GM18508 (cell line): ENCODE measurements around the gene COL16A1.

Experiments
- ATAC-seq: cut with Tn5 transposase; IDR thresholded peaks from one replicate; pipeline ENCODE4 v1.9.1; 2021; ENCODE audit warnings: moderate number of reproducible peaks; ENCODE audit not compliant: insufficient read depth, unreplicated experiment

COL16A1 gene

DNA sequence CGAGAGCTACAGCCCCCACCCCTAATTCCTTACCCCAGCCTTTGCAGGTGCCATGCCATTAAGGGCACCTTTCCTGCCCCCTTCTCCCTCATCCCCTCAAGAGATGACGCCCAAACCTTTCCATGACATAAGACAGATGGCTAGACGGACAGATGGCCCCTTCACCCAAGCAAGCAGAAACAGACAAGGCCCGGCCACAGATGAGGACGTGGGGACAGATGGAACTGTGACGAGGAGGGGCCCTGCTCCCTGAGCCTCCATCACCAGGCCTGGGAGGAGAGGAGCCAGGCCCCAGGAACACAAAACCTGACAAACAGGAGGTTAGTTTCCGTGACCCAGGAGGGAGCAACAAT is 34.4 kb downstream of the COL16A1 start:
- ATAC-seq, result no peak

GRCh38 chr1:31668303-31668883 is 35.4 kb downstream of the COL16A1 start:
- no peak for ATAC-seq

GRCh38 chr1:31667065-31667785 is 36.6 kb downstream of the COL16A1 start:
- no peak for ATAC-seq

- ATAC-seq, result no peak
These were observed 37.4 kb downstream of the COL16A1 start for GRCh38 chr1:31666263-31666963.

GRCh38 chr1:31665234-31665878 is 38.5 kb downstream of the COL16A1 start:
- ATAC-seq, result no peak

DNA sequence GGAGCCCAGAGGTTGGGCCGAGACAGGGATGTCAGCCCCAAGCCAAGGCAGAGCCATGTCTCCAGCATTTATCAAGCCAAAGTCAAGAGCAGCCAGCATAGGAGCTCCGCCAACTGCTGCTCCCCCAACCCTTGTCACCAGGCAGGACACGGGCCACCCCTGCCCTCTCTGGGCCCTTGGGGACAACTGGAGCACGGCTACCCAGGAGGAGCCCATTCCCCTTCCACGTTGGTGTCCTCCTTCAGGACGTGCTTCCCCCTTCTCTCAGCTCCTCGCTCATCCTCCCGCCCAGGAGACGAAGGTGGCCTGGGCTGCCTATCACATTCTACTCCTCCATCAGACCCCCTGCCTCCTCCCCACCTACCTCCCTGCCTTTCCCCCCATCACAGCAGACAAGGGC is 39.3 kb downstream of the COL16A1 start:
- ATAC-seq, result no peak

DNA sequence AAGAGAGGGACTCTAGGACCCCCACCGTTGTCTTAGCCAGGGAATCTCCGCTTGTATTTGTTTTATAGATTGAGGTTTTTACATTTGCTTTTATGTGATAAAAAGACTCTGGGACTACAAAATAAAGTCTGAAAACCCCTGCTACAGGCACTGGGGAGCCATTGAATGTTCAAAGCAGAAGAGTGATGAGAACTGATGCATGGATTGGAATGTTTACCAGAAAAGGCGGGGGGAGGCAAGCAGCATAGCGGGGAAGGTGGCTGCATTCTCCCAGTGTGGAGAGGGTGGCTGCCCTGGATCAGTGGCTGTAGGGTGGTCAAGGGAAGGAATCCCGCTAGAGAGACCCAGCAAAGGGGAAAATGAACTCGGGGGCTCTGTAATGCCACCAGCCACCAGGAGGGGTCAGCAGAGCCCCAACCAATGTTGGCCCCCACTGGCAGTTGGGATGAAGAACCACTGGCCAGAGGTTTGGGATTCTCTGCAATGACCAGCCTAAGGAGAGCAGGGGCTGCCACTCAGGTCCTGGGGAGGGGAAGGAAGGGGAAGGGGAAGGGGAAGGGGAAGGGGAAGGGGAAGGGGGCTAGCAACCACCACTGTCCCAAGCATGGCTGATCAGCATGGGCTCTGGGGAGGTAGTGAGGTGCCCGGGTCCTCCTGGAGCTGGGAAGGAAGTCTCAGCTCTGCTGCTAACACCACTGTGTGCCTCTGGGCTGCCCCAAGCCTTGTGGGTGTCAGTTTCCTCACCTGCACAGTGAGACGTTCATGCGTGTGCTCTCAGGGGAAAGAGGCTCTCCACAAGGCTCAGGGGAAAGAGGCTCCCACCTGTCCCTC is 40.0 kb downstream of the COL16A1 start:
- no peak for ATAC-seq

DNA sequence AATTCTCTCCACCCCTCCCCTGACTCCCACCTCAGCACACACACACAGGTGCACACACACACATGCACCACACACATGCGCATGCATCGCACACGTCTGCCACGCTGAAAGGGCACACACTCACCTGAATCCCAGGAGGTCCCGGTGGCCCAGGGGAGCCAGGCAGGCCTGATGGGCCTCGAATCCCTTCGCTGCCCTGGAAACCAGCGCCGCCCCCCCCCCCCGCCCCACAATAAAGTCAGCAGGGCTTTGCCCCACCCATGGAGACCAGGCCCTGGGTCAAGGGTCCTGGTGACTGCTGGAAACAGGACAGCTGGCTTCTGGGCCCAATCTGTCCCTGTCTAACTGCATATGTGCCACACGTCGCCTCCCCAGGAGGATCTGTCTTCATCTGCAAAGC is 41.4 kb downstream of the COL16A1 start:
- ATAC-seq, result no peak

GRCh38 chr1:31661856-31662255 is 42.0 kb downstream of the COL16A1 start:
- no peak for ATAC-seq

- ATAC-seq, result no peak
These were observed 42.9 kb downstream of the COL16A1 start for GRCh38 chr1:31660871-31661455.

GRCh38 chr1:31659889-31660288 is 43.9 kb downstream of the COL16A1 start:
- no peak for ATAC-seq

GRCh38 chr1:31658721-31659120 is 45.1 kb downstream of the COL16A1 start:
- ATAC-seq, result no peak

GRCh38 chr1:31657972-31658510 is 45.8 kb downstream of the COL16A1 start:
- ATAC-seq, result no peak

- ATAC-seq, result no peak
These were observed 46.6 kb downstream of the COL16A1 start for GRCh38 chr1:31657020-31657804.

DNA sequence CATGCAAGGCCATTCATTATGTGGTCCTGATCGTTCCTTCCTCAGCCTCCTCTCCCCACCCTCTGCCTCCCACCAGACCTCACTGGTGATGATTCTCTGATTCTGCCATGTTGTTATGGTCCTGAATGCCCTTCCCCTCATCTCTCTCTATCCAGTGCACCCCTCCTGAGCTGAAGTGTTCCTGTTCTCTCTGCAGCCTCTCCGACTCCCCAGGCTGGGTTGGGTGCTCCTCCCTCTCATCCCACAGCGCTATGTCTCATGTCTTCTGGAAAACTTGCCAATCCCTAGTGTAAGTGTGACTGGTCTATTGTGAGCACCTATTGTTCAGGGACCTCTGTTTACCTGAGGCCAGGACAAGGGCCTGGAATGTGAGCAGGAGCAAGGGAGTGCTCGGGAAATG is 48.1 kb downstream of the COL16A1 start:
- no peak for ATAC-seq

GRCh38 chr1:31655104-31655503 is 48.7 kb downstream of the COL16A1 start:
- ATAC-seq, result no peak

GRCh38 chr1:31654474-31654776 is 49.4 kb downstream of the COL16A1 start:
- no peak for ATAC-seq

GRCh38 chr1:31653717-31654473 is 49.9 kb downstream of the COL16A1 start:
- no peak for ATAC-seq
